IMR-90 (cell line): ENCODE data around the gene RAP1A. TPM values are rescaled to one million over a fixed set of nuclear protein-coding genes. Genes with fewer than 3 reads are reported as not detected.

Experiments used
- ATAC-seq: fragments of 200-7000 bp; cut with Tn5 transposase; 2 replicates; pipeline ENCODE4 v1.9.1; 2020; ENCODE audit warnings: low read depth, mild to moderate bottlenecking, moderate library complexity
- BruUV-seq: library from RNA; stranded (reverse); fragments of 400-500 nt; replicated peaks from 2 replicates; lab custom pipeline; 2021; lab: Mats Ljungman, UMichigan
- CTCF ChIA-PET: fragments of 300-600 bp; formaldehyde crosslinking; extraction: SDS; loops from one replicate; lab custom pipeline; 2021; ENCODE audit warnings: antibody characterized with exemption; lab: Yijun Ruan, JAX
- POLR2A ChIA-PET: fragments of 300-600 bp; sonication (Branson Sonifier 250); formaldehyde crosslinking; loops from one replicate; lab custom pipeline; 2022; ENCODE audit warnings: antibody characterized with exemption; ENCODE audit not compliant: unreplicated experiment; lab: Charles Lee
- DNase-seq: peaks from one replicate; pipeline ENCODE4 v3.0.0; 2013
- H2AFZ ChIP-seq: replicated peaks from 2 replicates; pipeline ENCODE3; 2013; ENCODE audit warnings: low read length, mild to moderate bottlenecking; ENCODE audit not compliant: poor library complexity
- H2AK5ac ChIP-seq: 2 replicates; pipeline ENCODE4 v1.6.1; 2013; ENCODE audit warnings: low read depth, low read length, inconsistent platforms
- H2AK9ac ChIP-seq: replicated peaks from 2 replicates; pipeline ENCODE3; 2013; ENCODE audit warnings: mild to moderate bottlenecking, low read depth, low read length, moderate library complexity; ENCODE audit not compliant: poor library complexity
- H2BK120ac ChIP-seq: 2 replicates; pipeline ENCODE4 v1.6.1; 2013; ENCODE audit warnings: low read depth, low read length, inconsistent platforms
- H2BK15ac ChIP-seq: 3 replicates; pipeline ENCODE4 v1.6.1; 2013; ENCODE audit warnings: low read depth, low read length, inconsistent platforms
- H2BK20ac ChIP-seq: 2 replicates; pipeline ENCODE4 v1.6.1; 2013; ENCODE audit warnings: low read depth, mild to moderate bottlenecking, inconsistent platforms, low read length, moderate library complexity
- H2BK5ac ChIP-seq: 2 replicates; pipeline ENCODE4 v1.6.1; 2013; ENCODE audit warnings: mild to moderate bottlenecking, low read depth, low read length, inconsistent platforms; ENCODE audit not compliant: poor library complexity, severe bottlenecking
- H3K14ac ChIP-seq: replicated peaks from 2 replicates; pipeline ENCODE4 v1.6.1; 2013; ENCODE audit warnings: low read depth, low read length, inconsistent platforms
- H3K18ac ChIP-seq: 2 replicates; pipeline ENCODE4 v1.6.1; 2013; ENCODE audit warnings: low read depth, low read length, control low read depth
- H3K23ac ChIP-seq: 2 replicates; pipeline ENCODE4 v1.6.1; 2013; ENCODE audit warnings: low read depth, low read length, inconsistent platforms
- H3K27ac ChIP-seq: 2 replicates; pipeline ENCODE4 v1.5.1; 2013; ENCODE audit warnings: mild to moderate bottlenecking, control low read depth, low read length; ENCODE audit not compliant: insufficient read depth
- H3K27me3 ChIP-seq: 2 replicates; pipeline ENCODE4 v1.6.1; 2013; ENCODE audit warnings: low read length; ENCODE audit not compliant: control insufficient read depth, insufficient read depth
- H3K36me3 ChIP-seq: 2 replicates; pipeline ENCODE4 v1.6.1; 2013; ENCODE audit warnings: low read length, mixed read lengths; ENCODE audit not compliant: control insufficient read depth, insufficient read depth
- H3K4ac ChIP-seq: 2 replicates; pipeline ENCODE4 v1.6.1; 2013; ENCODE audit warnings: low read depth, low read length, inconsistent platforms
- H3K4me1 ChIP-seq: 2 replicates; pipeline ENCODE4 v1.6.1; 2013; ENCODE audit warnings: low read length, mixed read lengths; ENCODE audit not compliant: control insufficient read depth, insufficient read depth
- H3K4me2 ChIP-seq: 2 replicates; pipeline ENCODE4 v1.6.1; 2013; ENCODE audit warnings: low read depth, mild to moderate bottlenecking, control low read depth, low read length, moderate library complexity
- H3K4me3 ChIP-seq: 2 replicates; pipeline ENCODE4 v1.5.1; 2013; ENCODE audit warnings: low read depth, mild to moderate bottlenecking, control low read depth, low read length, moderate library complexity; ENCODE audit not compliant: insufficient read depth
- H3K56ac ChIP-seq: 2 replicates; pipeline ENCODE4 v1.6.1; 2013; ENCODE audit warnings: low read length, inconsistent platforms; ENCODE audit not compliant: insufficient read depth; ENCODE audit errors: extremely low read depth
- H3K79me1 ChIP-seq, 2 experiments: 2 replicates each; pipeline ENCODE4 v1.6.1; 2013; ENCODE audit warnings: low read length in 2 of 2, inconsistent platforms in 1 of 2, low read depth in 1 of 2
- H3K9ac ChIP-seq: 2 replicates; pipeline ENCODE4 v1.6.1; 2013; ENCODE audit warnings: low read depth, low read length, control low read depth
- H3K9me1 ChIP-seq: 2 replicates; pipeline ENCODE4 v1.6.1; 2013; ENCODE audit warnings: low read length, inconsistent platforms; ENCODE audit not compliant: insufficient read depth
- H3K9me3 ChIP-seq: 2 replicates; pipeline ENCODE4 v1.6.1; 2013; ENCODE audit warnings: low read length; ENCODE audit not compliant: control insufficient read depth, insufficient read depth
- H4K20me1 ChIP-seq: 2 replicates; pipeline ENCODE4 v1.6.1; 2013; ENCODE audit warnings: low read length, inconsistent platforms; ENCODE audit not compliant: insufficient read depth
- H4K5ac ChIP-seq: 2 replicates; pipeline ENCODE4 v1.6.1; 2013; ENCODE audit warnings: mild to moderate bottlenecking, low read depth, low read length, control low read depth
- H4K8ac ChIP-seq, 2 experiments: 2 replicates each; pipeline ENCODE4 v1.6.1; 2013; ENCODE audit warnings: low read depth in 2 of 2, low read length in 2 of 2, control low read depth in 1 of 2, inconsistent platforms in 1 of 2
- H4K91ac ChIP-seq: 2 replicates; pipeline ENCODE4 v1.6.1; 2013; ENCODE audit warnings: low read depth, low read length, inconsistent platforms; ENCODE audit not compliant: insufficient read depth
- BHLHE40 ChIP-seq: fragments of 150-350 bp; IDR thresholded peaks from 2 replicates; pipeline ENCODE4 v1.6.1; 2016; ENCODE audit warnings: mild to moderate bottlenecking, low read depth, low read length
- CEBPB ChIP-seq: IDR thresholded peaks from 2 replicates; pipeline ENCODE4 v1.6.1; 2012; ENCODE audit warnings: low read depth, low read length, improper control_type of control experiment
- CHD1 ChIP-seq: IDR thresholded peaks from 2 replicates; pipeline ENCODE4 v1.6.1; 2012; ENCODE audit warnings: low read depth, low read length, improper control_type of control experiment
- CTCF ChIP-seq: conservative IDR thresholded peaks from 2 replicates; pipeline ENCODE4 v1.5.1; 2012; ENCODE audit warnings: mild to moderate bottlenecking, low read depth, low read length, improper control_type of control experiment
- FOS ChIP-seq: fragments of 150-350 bp; IDR thresholded peaks from 2 replicates; pipeline ENCODE4 v1.6.1; 2016; ENCODE audit warnings: low read depth, low read length
- MAFK ChIP-seq: IDR thresholded peaks from 2 replicates; pipeline ENCODE4 v1.6.1; 2012; ENCODE audit warnings: low read depth, low read length, improper control_type of control experiment
- MAZ ChIP-seq: IDR thresholded peaks from 2 replicates; pipeline ENCODE4 v1.6.1; 2012; ENCODE audit warnings: low read depth, mild to moderate bottlenecking, low read length, improper control_type of control experiment, moderate library complexity, borderline replicate concordance
- MXI1 ChIP-seq: IDR thresholded peaks from 2 replicates; pipeline ENCODE4 v1.6.1; 2012; ENCODE audit warnings: low read depth, mild to moderate bottlenecking, low read length, moderate library complexity, borderline replicate concordance
- NFE2L2 ChIP-seq: fragments of 150-350 bp; IDR thresholded peaks from 2 replicates; pipeline ENCODE4 v1.6.1; 2016; ENCODE audit warnings: low read depth, mild to moderate bottlenecking, low read length
- POLR2A ChIP-seq: IDR thresholded peaks from 2 replicates; pipeline ENCODE4 v1.6.1; 2012; ENCODE audit warnings: mild to moderate bottlenecking, low read depth, low read length
- RAD21 ChIP-seq: IDR thresholded peaks from 2 replicates; pipeline ENCODE4 v1.6.1; 2012; ENCODE audit warnings: low read length, improper control_type of control experiment
- RFX5 ChIP-seq: IDR thresholded peaks from 2 replicates; pipeline ENCODE4 v1.8.0; 2012; ENCODE audit warnings: low read depth, mild to moderate bottlenecking, low read length, moderate library complexity
- SMC3 ChIP-seq: fragments of 150-350 bp; IDR thresholded peaks from 2 replicates; pipeline ENCODE4 v1.6.1; 2016; ENCODE audit warnings: low read depth, mild to moderate bottlenecking, antibody characterized with exemption, low read length, moderate library complexity
- USF2 ChIP-seq: fragments of 150-350 bp; IDR thresholded peaks from 2 replicates; pipeline ENCODE4 v1.6.1; 2017; ENCODE audit warnings: mild to moderate bottlenecking, antibody characterized with exemption, low read length, low read depth
- WGBS, 2 experiments: methylation state at CpG; one replicate each; pipeline versions ENCODE4 v1.1.5 to v1.1.7; 2013; ENCODE audit warnings: missing lambda C conversion rate in 2 of 2; ENCODE audit not compliant: insufficient read length in 1 of 2; ENCODE audit errors: extremely low coverage in 2 of 2; 5-methylcytosine and 5-hydroxymethylcytosine counted together
- dilution Hi-C: fragments of 300-500 bp; cut with HindIII; formaldehyde crosslinking; loops from one replicate; pipeline ENCODE4 v1.14.3; 2018; ENCODE audit warnings: low sequenced_read_pairs; ENCODE audit not compliant: unreplicated experiment
- in situ Hi-C: fragments of 300-500 bp; cut with MboI; formaldehyde crosslinking; loops from 3 replicates; pipeline ENCODE4 v1.14.3; 2019; ENCODE audit warnings: low sequenced_read_pairs, inconsistent platforms, mixed read lengths
- intact Hi-C: fragments of 100-400 bp; cut with micrococcal nuclease; formaldehyde crosslinking; loops from 2 replicates; pipeline ENCODE4 v1.10.0; 2022
- polyA plus RNA-seq, 3 experiments: library from polyadenylated mRNA; depleted of rRNA; stranded (reverse); fragments of >200 nt; gene quantifications; 2 replicates each; pipeline ENCODE4 v1.2.3, GENCODE V29; 2012; ENCODE audit warnings: low replicate concordance in 1 of 3
- total RNA-seq: library from RNA; depleted of rRNA; stranded (reverse); fragments of >200 nt; gene quantifications from 2 replicates; pipeline ENCODE4 v1.2.3, GENCODE V29; 2012

RAP1A gene
- total and polyA plus RNA-seq, 2 of the 4 experiments (the other 2 are of a cell fraction), result 18.1 to 43.6 TPM

GRCh38 chr1:111672331-111672730 lies 52.7 kb downstream of the RAP1A start:
- POLR2A ChIA-PET, result no interaction called here
- no peak overlapping the region for H3K4ac ChIP-seq
- TF ChIP-seq POLR2A, result no peak
- no peak for TF ChIP-seq RFX5
- TF ChIP-seq CEBPB, result no peak
- TF ChIP-seq SMC3, result no peak
- no peak for TF ChIP-seq MXI1
- no peak for TF ChIP-seq CTCF
- TF ChIP-seq BHLHE40, result no peak
- TF ChIP-seq NFE2L2, result no peak
- no peak for TF ChIP-seq FOS
- TF ChIP-seq MAFK, result no peak
- TF ChIP-seq USF2, result no peak
- TF ChIP-seq MAZ, result no peak
- TF ChIP-seq RAD21, result no peak
- TF ChIP-seq CHD1, result no peak
- H3K9me1 ChIP-seq, result 0 out of 2 replicates have a peak, but pooled peaks cover 5% of the 10 kb centered on the region
- H3K9me3 ChIP-seq, result no peaks in the 10 kb centered on the region
- H4K91ac ChIP-seq, result no peak overlapping the region
- no peak overlapping the region for H3K9ac ChIP-seq
- H4K20me1 ChIP-seq, result peaks cover 4% of the 10 kb centered on the region; the same call in 1 of the 2 replicates
- H3K27ac ChIP-seq, result no peak overlapping the region
- no peak overlapping the region for H3K4me3 ChIP-seq
- in situ Hi-C loops (no loop called here), dilution Hi-C loops (no loop called here), intact Hi-C loops (no loop called here)
- DNase-seq, result peak; percentile 30
- H2BK20ac ChIP-seq, result no peak overlapping the region
- no TSS peak for BruUV-seq
- no peak overlapping the region for H4K8ac ChIP-seq
- no peak overlapping the region for H2AK5ac ChIP-seq
- H3K18ac ChIP-seq, result no peak overlapping the region
- ATAC-seq, result no peak
- H4K5ac ChIP-seq, result peak overlapping the region; percentile 2; the same call in 1 of the 2 replicates
- peaks cover 3% of the 10 kb centered on the region; the same call in 1 of the 2 replicates for H3K36me3 ChIP-seq
- no peak overlapping the region for H2BK120ac ChIP-seq
- H3K14ac ChIP-seq, result no peak overlapping the region
- WGBS, 2 experiments, result no CpG with 5 or more reads among the region's 2 CpGs
- no peak overlapping the region for H2BK15ac ChIP-seq
- H3K27me3 ChIP-seq, result no peaks in the 10 kb centered on the region
- peaks cover 13 to 55% of the 10 kb centered on the region in 2 experiments for H3K79me1 ChIP-seq
- H2AK9ac ChIP-seq, result no peak overlapping the region
- CTCF ChIA-PET, result interaction anchor here (0.7 kb wide), 1 partner anchor 165 kb away, joined by 4 read pairs; no protein-coding TSS in a partner anchor
- H3K56ac ChIP-seq, result no peak overlapping the region
- no peak overlapping the region for H3K23ac ChIP-seq
- no peak overlapping the region for H2BK5ac ChIP-seq
- H2AFZ ChIP-seq, result no peak overlapping the region
- H3K4me2 ChIP-seq, result no peak overlapping the region
- H3K4me1 ChIP-seq, result peaks cover 3% of the 10 kb centered on the region
